Spleen (tissue), 7 donors: ENCODE results near the gene TM4SF4.

Experiments
- CTCF ChIP-seq, 11 experiments: fragments of 200-600 bp in 7 of 11; fragments of 450-650 bp in 4 of 11; sonication (generic) in 4 of 11; IDR thresholded peaks in 8 of 11; conservative IDR thresholded peaks in 3 of 11; 1 replicate in 7 of 11; 2 replicates in 4 of 11; pipeline versions ENCODE4 v1.4.0 to v1.8.0; 2016 to 2021; ENCODE audit warnings: antibody characterized with exemption in 11 of 11, inconsistent platforms in 4 of 11, mild to moderate bottlenecking in 1 of 11
- POLR2A ChIP-seq, 3 donors: fragments of 450-650 bp; IDR thresholded peaks; one replicate each; pipeline ENCODE4 v1.5.1; 2017; ENCODE audit warnings: antibody characterized with exemption in 3 of 3, mild to moderate bottlenecking in 1 of 3
- POLR2AphosphoS5 ChIP-seq, 3 donors: sonication (generic); formaldehyde crosslinking; IDR thresholded peaks; one replicate each; pipeline ENCODE4 v1.5.1; 2017; ENCODE audit warnings: antibody characterized with exemption in 3 of 3
- donor health status: DM: no; HTN: no; CAD: no; lungs with moderate emphysema.
- donor health status: DM: no; HTN: no; CAD: no.
- donor health status: DM: no; HTN: no; CAD: no.

GRCh38 chr3:149495581-149496125 lies 21.2 kb downstream of the TM4SF4 start:
- TF ChIP-seq CTCF (IDR thresholded peaks at IDR 0.05 in 8 of 11, conservative IDR thresholded peaks at IDR 0.05 in 3 of 11) (no peak), POLR2AphosphoS5 (IDR thresholded peaks at IDR 0.05) (no peak), POLR2A (IDR thresholded peaks at IDR 0.05) (no peak)
